Gastrocnemius medialis (tissue), 4 donors: ENCODE data around the gene GPHA2. TPM values are rescaled to one million over a fixed set of nuclear protein-coding genes. Genes with fewer than 3 reads are reported as not detected.

ENCODE experiments used
- ATAC-seq, 2 donors: fragments of 150-250 bp; one replicate each; pipeline ENCODE4 v1.9.1; 2016
- DNase-seq, 2 donors: peaks; one replicate each; pipeline ENCODE4 v3.0.0-alpha.2; 2019
- H3K27ac ChIP-seq, 4 donors: fragments of 200-600 bp; sonication (generic); 1 replicate in 1 of 4; 2 replicates in 3 of 4; pipeline ENCODE4 v1.5.1; 2016 to 2018; ENCODE audit warnings: mild to moderate bottlenecking in 2 of 4, moderate library complexity in 1 of 4
- H3K27me3 ChIP-seq, 3 donors: fragments of 200-600 bp; sonication (generic) in 2 of 3; 1 replicate in 1 of 3; 2 replicates in 2 of 3; pipeline versions ENCODE4 v1.5.1 to v1.6.0; 2016 to 2019; ENCODE audit warnings: mild to moderate bottlenecking in 1 of 3, moderate library complexity in 1 of 3
- H3K36me3 ChIP-seq, 2 donors: fragments of 200-600 bp; sonication (generic) in 1 of 2; one replicate each; pipeline ENCODE4 v1.5.1; 2017 to 2018
- H3K4me1 ChIP-seq, 2 donors: fragments of 200-600 bp; sonication (generic) in 1 of 2; one replicate each; pipeline ENCODE4 v1.5.1; 2016 to 2017; ENCODE audit warnings: mild to moderate bottlenecking in 2 of 2
- H3K4me3 ChIP-seq, 4 donors: fragments of 200-600 bp; sonication (generic) in 3 of 4; 1 replicate in 1 of 4; 2 replicates in 3 of 4; pipeline ENCODE4 v1.5.1; 2016 to 2019; ENCODE audit warnings: mild to moderate bottlenecking in 2 of 4
- H3K9me3 ChIP-seq, 3 donors: fragments of 200-600 bp; sonication (generic) in 2 of 3; 1 replicate in 1 of 3; 2 replicates in 2 of 3; pipeline ENCODE4 v1.5.1; 2016 to 2019
- POLR2A ChIP-seq, 2 donors: fragments of 450-650 bp; IDR thresholded peaks; one replicate each; pipeline ENCODE4 v1.6.1; 2017; ENCODE audit warnings: antibody characterized with exemption in 2 of 2, mild to moderate bottlenecking in 2 of 2, moderate library complexity in 2 of 2
- in situ Hi-C, 4 donors: fragments of 200-750 bp; cut with MboI; loops; one replicate each; pipeline versions ENCODE4 v1.15.0 to v1.8.0; 2017; ENCODE audit warnings: low sequenced_read_pairs in 4 of 4
- intact Hi-C: fragments of 100-400 bp; cut with DNase I; formaldehyde crosslinking; loops from one replicate; pipeline ENCODE4 v1.15.1; 2023; ENCODE audit warnings: low total_unique reads
- total RNA-seq, 4 donors: library from RNA; depleted of rRNA; stranded (reverse); fragments of >200 nt; gene quantifications; one replicate each; pipeline versions ENCODE4 v1.1.0 to v1.2.3, GENCODE V29; 2016
- TF ChIP-seq, protein P1 (sequence below), 5 experiments: fragments of 450-650 bp in 3 of 5; fragments of 200-600 bp in 2 of 5; sonication (generic) in 2 of 5; IDR thresholded peaks in 4 of 5; conservative IDR thresholded peaks in 1 of 5; 1 replicate in 4 of 5; 2 replicates in 1 of 5; pipeline ENCODE4 v1.5.1; 2016 to 2019; ENCODE audit warnings: antibody characterized with exemption in 5 of 5, mild to moderate bottlenecking in 3 of 5, moderate library complexity in 3 of 5

GPHA2 gene
- total RNA-seq, 4 donors from 2014 or later: not detected

DNA sequence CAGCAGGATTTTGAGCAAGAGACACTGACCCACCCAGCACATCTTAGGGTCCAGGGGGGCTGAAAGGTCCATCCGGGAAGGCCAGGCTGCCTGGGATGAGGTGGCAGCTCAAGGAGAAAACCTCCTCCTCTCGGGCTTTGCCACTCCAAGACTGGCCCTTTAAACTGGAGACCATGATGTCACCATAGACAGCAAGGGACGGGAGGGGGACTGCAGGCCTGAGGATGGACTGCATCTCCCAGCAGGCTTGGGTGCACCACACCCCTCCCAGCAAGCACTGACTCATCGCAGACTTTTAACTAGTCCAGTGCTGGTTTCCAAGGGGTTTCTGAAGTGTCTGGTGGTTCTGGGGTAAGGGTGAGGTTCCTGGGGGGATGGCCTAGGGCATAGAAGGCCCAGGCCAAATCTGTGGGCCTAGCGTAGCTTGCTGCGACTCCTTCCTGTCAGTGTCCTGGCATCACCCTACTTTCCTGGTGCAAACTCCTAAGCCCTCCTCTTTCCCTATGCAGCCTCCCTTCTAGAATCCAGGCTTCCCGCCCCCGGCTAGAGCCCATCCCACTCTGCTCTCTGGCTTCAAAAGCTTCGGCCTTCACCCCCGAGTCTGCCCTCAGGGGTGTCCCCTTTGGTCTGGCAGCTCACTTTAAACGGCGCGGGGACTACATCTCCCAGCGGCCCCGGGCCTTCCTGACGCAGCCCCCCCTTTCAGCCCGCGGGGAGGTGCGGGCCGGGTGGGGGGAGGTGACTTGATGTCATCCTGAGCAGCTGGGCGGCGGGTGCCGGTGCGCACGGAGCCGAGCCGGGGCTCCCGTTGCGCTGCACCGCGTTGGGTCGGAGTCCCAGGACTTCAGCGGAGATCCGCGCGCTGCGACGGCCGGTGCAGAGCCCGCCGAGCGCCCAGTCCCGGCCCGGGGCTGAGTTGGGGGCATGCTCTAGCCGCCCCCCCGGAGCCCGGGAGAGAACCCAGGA lies 11.5 kb downstream of the GPHA2 start, which contains the start of gene PPP2R5B:
PPP2R5B (plus strand) TSS at position 746 of the 966 bp plus-strand sequence. CDS start 1,046 bp downstream, outside the sequence.
- TF ChIP-seq, protein P1, sequence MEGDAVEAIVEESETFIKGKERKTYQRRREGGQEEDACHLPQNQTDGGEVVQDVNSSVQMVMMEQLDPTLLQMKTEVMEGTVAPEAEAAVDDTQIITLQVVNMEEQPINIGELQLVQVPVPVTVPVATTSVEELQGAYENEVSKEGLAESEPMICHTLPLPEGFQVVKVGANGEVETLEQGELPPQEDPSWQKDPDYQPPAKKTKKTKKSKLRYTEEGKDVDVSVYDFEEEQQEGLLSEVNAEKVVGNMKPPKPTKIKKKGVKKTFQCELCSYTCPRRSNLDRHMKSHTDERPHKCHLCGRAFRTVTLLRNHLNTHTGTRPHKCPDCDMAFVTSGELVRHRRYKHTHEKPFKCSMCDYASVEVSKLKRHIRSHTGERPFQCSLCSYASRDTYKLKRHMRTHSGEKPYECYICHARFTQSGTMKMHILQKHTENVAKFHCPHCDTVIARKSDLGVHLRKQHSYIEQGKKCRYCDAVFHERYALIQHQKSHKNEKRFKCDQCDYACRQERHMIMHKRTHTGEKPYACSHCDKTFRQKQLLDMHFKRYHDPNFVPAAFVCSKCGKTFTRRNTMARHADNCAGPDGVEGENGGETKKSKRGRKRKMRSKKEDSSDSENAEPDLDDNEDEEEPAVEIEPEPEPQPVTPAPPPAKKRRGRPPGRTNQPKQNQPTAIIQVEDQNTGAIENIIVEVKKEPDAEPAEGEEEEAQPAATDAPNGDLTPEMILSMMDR (IDR thresholded peaks at IDR 0.05 in 4 of 5, conservative IDR thresholded peaks at IDR 0.05 in 1 of 5): peak in 1 of 5 experiments; percentile 49
- peak; percentile 87 to 94 for TF ChIP-seq POLR2A (IDR thresholded peaks at IDR 0.05)
- DNase-seq (peak; percentile 95), ATAC-seq (peak; percentile 97 to 98)
- intact Hi-C loops: loop anchor here (1.0 to 2.0 kb wide), 3 partner anchors 69 to 103 kb away; partner anchors contain the start of genes BATF2 and SNX15
- H3K36me3 ChIP-seq: peaks cover 0 to 28% of the 10 kb centered on the region in 2 donors
- no peaks in the 10 kb centered on the region for H3K27me3 ChIP-seq
- H3K4me3 ChIP-seq: peak within 1 kb of the TSS; percentile 80 to 100 (median 86)
- H3K9me3 ChIP-seq: no peaks in the 10 kb centered on the region
- peaks cover 21 to 24% of the 10 kb centered on the region in 2 donors for H3K4me1 ChIP-seq
- H3K27ac ChIP-seq: peak within 1 kb of the TSS; percentile 97 to 100 (median 100)
- in situ Hi-C loops: loop anchor here in 1 of 4 donors (10.0 kb wide), 1 partner anchor 101 kb away; the partner anchor contains the start of gene SNX15

DNA sequence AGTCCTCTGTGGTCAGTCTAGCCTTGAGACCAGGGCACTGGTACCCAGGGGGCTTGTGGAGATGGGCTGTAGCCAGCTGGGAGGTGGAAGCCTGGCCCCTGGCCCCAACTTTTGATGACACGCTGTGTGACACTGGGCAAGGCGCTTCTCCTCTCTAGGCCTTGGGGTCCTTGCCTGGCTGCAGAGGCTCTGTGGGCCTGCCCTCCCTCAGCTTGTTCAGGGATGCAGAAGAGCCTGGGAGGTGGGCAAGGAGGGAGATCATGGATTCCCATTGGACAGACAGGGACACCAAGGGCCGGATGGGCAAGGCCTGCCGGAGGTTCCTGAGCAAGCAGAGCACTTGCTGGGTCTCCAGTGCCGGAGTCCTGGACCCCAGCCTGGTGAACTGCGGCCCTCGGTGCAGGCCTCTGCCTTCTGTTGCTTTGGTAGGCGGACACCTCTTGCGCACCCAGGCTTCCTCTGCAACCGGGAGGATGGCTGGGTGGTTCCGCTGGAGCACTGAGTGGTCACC lies 12.5 kb downstream of the GPHA2 start:
- H3K4me1 ChIP-seq: peaks cover 26 to 31% of the 10 kb centered on the region in 2 donors
- no peak for TF ChIP-seq POLR2A (IDR thresholded peaks at IDR 0.05)
- TF ChIP-seq, protein P1 (IDR thresholded peaks at IDR 0.05 in 4 of 5, conservative IDR thresholded peaks at IDR 0.05 in 1 of 5): no peak
- in situ Hi-C loops: loop anchor here in 1 of 4 donors (10.0 kb wide), 1 partner anchor 102 kb away; the partner anchor contains the start of gene SNX15
- peak overlapping the region; percentile 97 to 100 (median 100) for H3K27ac ChIP-seq
- no peaks in the 10 kb centered on the region for H3K27me3 ChIP-seq
- intact Hi-C loops: no loop called here
- H3K9me3 ChIP-seq: no peaks in the 10 kb centered on the region
- peak overlapping the region; percentile 80 to 100 (median 86) for H3K4me3 ChIP-seq
- peaks cover 0 to 19% of the 10 kb centered on the region in 2 donors for H3K36me3 ChIP-seq
- ATAC-seq (no peak), DNase-seq (no peak)

DNA sequence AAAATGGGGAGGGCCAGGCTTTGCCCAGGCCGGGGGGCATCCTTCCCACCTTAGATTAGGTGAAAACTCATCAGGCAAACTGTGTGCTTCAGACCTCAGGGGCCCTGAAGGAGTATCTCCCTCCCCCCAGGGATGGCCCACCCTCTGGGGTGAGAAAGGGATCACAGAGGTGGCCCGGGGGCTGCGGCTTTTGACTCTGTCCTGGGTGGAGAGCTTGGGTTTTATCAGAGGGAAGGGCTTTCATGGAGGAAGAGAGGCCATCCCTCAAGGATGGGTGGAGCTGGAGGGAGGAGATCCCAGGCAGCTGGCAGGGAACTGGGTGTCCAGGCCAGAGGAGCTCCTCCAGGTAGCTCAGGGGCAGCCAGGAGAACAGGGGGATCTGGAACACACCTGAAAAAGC lies 14.3 kb downstream of the GPHA2 start:
- no peak for ATAC-seq
- Histone ChIP-seq H3K4me3 (no peak overlapping the region), H3K36me3 (peaks cover 0 to 3% of the 10 kb centered on the region in 2 donors), H3K27ac (no peak overlapping the region), H3K4me1 (peaks cover 33 to 37% of the 10 kb centered on the region in 2 donors), H3K9me3 (no peaks in the 10 kb centered on the region), H3K27me3 (no peaks in the 10 kb centered on the region)
- intact Hi-C loops (no loop called here), in situ Hi-C loops (loop anchor here in 1 of 4 donors (10.0 kb wide), 1 partner anchor 103 kb away; the partner anchor contains the start of gene SNX15)
- DNase-seq: no peak
- TF ChIP-seq, protein P1 (IDR thresholded peaks at IDR 0.05 in 4 of 5, conservative IDR thresholded peaks at IDR 0.05 in 1 of 5): no peak

DNA sequence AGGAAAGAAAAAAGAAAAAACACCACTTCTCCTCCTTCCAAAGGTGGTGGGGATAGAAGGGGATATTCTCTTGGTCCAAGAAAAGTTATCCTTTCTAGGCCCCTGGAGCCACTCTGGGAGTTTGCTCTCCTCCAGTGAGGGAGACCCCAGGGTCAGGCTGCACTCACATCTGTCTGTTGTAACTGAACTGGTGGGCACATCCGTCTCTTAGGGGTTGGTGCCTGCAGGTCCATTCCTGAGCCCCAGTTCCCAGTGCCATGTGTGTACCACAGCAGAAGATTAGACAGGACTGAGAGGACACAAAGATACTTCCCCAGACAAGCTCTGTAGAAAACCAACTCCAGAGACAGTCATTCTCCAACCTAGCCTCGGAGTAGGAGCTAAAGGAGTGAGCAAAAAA lies 15.6 kb downstream of the GPHA2 start:
- ATAC-seq (no peak), DNase-seq (no peak)
- intact Hi-C loops (no loop called here), in situ Hi-C loops (loop anchor here in 1 of 4 donors (10.0 kb wide), 1 partner anchor 105 kb away; the partner anchor contains the start of gene SNX15)
- H3K27ac ChIP-seq: peak overlapping the region in 2 of 4 donors; percentile 11 to 38
- no peaks in the 10 kb centered on the region for H3K27me3 ChIP-seq
- H3K4me1 ChIP-seq: peaks cover 32 to 38% of the 10 kb centered on the region in 2 donors
- TF ChIP-seq, protein P1 (IDR thresholded peaks at IDR 0.05 in 4 of 5, conservative IDR thresholded peaks at IDR 0.05 in 1 of 5): no peak
- TF ChIP-seq POLR2A (IDR thresholded peaks at IDR 0.05): no peak
- H3K36me3 ChIP-seq: no peaks in the 10 kb centered on the region
- H3K4me3 ChIP-seq: no peak overlapping the region
- no peaks in the 10 kb centered on the region for H3K9me3 ChIP-seq
